Measurements from ENCODE around the gene TRIP11.

TRIP11 gene

GRCh38 chr14:91961297-91962220 lies 78.3 kb downstream of the TRIP11 start:
- H3K4me3 ChIP-seq (ENCODE audit: low read depth, low read length) = no peak overlapping the region

GRCh38 chr14:91957876-91958313 lies 82.0 kb downstream of the TRIP11 start:
- no peak overlapping the region for H3K4me3 ChIP-seq (ENCODE audit: low read depth, low read length)

- no peak overlapping the region for H3K4me3 ChIP-seq (ENCODE audit: low read depth, low read length)
Measured at GRCh38 chr14:91956616-91957015, 83.2 kb downstream of the TRIP11 start.

- no peak overlapping the region for H3K4me3 ChIP-seq (ENCODE audit: low read depth, low read length)
Measured at GRCh38 chr14:91955168-91955567, 84.7 kb downstream of the TRIP11 start.

GRCh38 chr14:91953170-91953985 lies 86.5 kb downstream of the TRIP11 start:
- H3K4me3 ChIP-seq (ENCODE audit: low read depth, low read length) = no peak overlapping the region

GRCh38 chr14:91947475-91948184 lies 92.2 kb downstream of the TRIP11 start, which contains the start of gene FBLN5:
TSS of gene FBLN5 (minus strand) at chr14:91947694. CDS start at chr14:91947229, 465 bp downstream.
- peak within 1 kb of the TSS; percentile 28 for H3K4me3 ChIP-seq (ENCODE audit: low read depth, low read length)

GRCh38 chr14:91946622-91947474 lies 93.0 kb downstream of the TRIP11 start:
- peak overlapping the region; percentile 28 for H3K4me3 ChIP-seq (ENCODE audit: low read depth, low read length)

GRCh38 chr14:91945751-91946621 lies 93.9 kb downstream of the TRIP11 start:
- no peak overlapping the region for H3K4me3 ChIP-seq (ENCODE audit: low read depth, low read length)

- no peak overlapping the region for H3K4me3 ChIP-seq (ENCODE audit: low read depth, low read length)
Measured at GRCh38 chr14:91942946-91943345, 96.9 kb downstream of the TRIP11 start.

- H3K4me3 ChIP-seq (ENCODE audit: low read depth, low read length) = no peak overlapping the region
Measured at GRCh38 chr14:91942128-91942527, 97.7 kb downstream of the TRIP11 start.

- H3K4me3 ChIP-seq (ENCODE audit: low read depth, low read length) = no peak overlapping the region
Measured at GRCh38 chr14:91940209-91940608, 99.7 kb downstream of the TRIP11 start.

- no peak overlapping the region for H3K4me3 ChIP-seq (ENCODE audit: low read depth, low read length)
Measured at GRCh38 chr14:91935586-91935985, 104.3 kb downstream of the TRIP11 start.

GRCh38 chr14:91934554-91935285 lies 105.1 kb downstream of the TRIP11 start:
- no peak overlapping the region for H3K4me3 ChIP-seq (ENCODE audit: low read depth, low read length)

- no peak overlapping the region for H3K4me3 ChIP-seq (ENCODE audit: low read depth, low read length)
Measured at GRCh38 chr14:91931478-91932088, 108.3 kb downstream of the TRIP11 start.

- no peak overlapping the region for H3K4me3 ChIP-seq (ENCODE audit: low read depth, low read length)
Measured at GRCh38 chr14:91929700-91930099, 110.2 kb downstream of the TRIP11 start.

GRCh38 chr14:91927800-91928199 lies 112.1 kb downstream of the TRIP11 start:
- H3K4me3 ChIP-seq (ENCODE audit: low read depth, low read length) = no peak overlapping the region

GRCh38 chr14:91927191-91927590 lies 112.7 kb downstream of the TRIP11 start:
- H3K4me3 ChIP-seq (ENCODE audit: low read depth, low read length) = no peak overlapping the region
